IPS-18c (cell line): Measurements from ENCODE around the gene C2CD4A.
"Not testable (repeated sequence)": the region's sequence is repeated elsewhere in the genome, so short reads cannot be mapped to it uniquely, and the experiment has no call there.

Experiments
- H3K4me3 ChIP-seq: 2 replicates; pipeline ENCODE4 v1.7.0; 2013; ENCODE audit warnings: low read depth, mild to moderate bottlenecking, low read length, moderate library complexity; ENCODE audit not compliant: insufficient read depth
- H3K9me3 ChIP-seq: one replicate; pipeline ENCODE4 v1.6.1; 2013; ENCODE audit warnings: mild to moderate bottlenecking, low read length, moderate library complexity; ENCODE audit not compliant: control insufficient read depth, insufficient read depth

Gene C2CD4A, protein sequence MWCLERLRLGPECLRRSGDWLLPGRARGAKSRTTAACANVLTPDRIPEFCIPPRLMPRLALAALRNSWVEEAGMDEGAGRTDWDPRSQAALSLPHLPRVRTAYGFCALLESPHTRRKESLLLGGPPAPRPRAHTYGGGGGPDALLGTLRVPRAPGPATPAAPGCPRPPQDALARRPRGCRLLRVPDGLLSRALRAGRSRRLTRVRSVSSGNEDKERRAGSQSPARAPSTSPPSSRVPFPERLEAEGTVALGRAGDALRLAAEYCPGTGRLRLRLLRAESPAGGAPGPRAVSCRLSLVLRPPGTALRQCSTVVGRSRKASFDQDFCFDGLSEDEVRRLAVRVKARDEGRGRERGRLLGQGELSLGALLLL

GRCh38 chr15:62066663-62067447, at the start of gene C2CD4A:
C2CD4A (plus strand) TSS chr15:62066977; CDS start chr15:62067614, 637 bp downstream.
- no peaks in the 10 kb centered on the region for H3K9me3 ChIP-seq
- peak within 1 kb of the TSS; percentile 30; the same call in 1 of the 2 replicates for H3K4me3 ChIP-seq

GRCh38 chr15:62020576-62021160, 46.1 kb upstream of the C2CD4A start:
- no peak overlapping the region for H3K4me3 ChIP-seq
- no peaks in the 10 kb centered on the region for H3K9me3 ChIP-seq

GRCh38 chr15:62021991-62022600, 44.7 kb upstream of the C2CD4A start:
- Histone ChIP-seq H3K9me3 (no peaks in the 10 kb centered on the region), H3K4me3 (no peak overlapping the region)

DNA sequence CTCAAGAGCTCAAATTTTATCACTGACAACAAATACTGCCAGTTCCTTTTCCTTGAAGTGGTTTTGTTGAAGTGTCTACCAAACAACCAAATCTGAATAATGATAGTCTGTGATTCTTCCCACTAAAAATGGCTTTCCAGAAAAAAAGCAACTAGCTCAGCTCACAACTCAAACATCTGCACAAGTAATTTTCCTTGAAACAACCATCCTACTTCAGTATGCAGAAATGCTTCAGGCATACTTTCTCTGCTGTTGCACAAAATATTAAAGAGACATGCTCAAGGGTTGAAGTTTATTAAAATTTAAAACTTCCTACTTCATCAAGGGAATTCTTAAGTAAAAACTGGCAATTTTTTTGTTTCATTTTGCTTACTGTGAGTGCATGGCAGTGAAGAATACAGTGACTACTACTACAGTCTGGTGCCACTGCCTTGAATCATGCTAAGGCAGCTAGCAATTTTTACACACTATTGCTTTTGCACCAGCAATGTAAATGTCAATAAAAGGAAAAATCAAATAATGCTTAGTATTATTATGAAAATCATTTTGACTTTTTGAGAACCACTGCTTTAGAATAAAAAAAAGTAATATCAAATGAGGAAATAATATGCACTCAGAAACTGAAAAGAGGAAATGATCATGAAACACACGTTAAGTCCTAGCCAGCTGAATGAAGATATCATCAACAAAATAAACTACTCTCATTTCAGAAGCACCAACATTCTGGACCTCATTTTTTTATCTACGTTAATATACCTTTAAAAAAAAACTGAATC, 40.1 kb upstream of the C2CD4A start:
- no peaks in the 10 kb centered on the region for H3K9me3 ChIP-seq
- no peak overlapping the region for H3K4me3 ChIP-seq

- Histone ChIP-seq H3K4me3 (no peak overlapping the region), H3K9me3 (no peaks in the 10 kb centered on the region)
These were observed 39.6 kb upstream of the C2CD4A start for GRCh38 chr15:62027263-62027565.

GRCh38 chr15:62027916-62028315, 38.9 kb upstream of the C2CD4A start:
- Histone ChIP-seq H3K9me3 (no peaks in the 10 kb centered on the region), H3K4me3 (no peak overlapping the region)

DNA sequence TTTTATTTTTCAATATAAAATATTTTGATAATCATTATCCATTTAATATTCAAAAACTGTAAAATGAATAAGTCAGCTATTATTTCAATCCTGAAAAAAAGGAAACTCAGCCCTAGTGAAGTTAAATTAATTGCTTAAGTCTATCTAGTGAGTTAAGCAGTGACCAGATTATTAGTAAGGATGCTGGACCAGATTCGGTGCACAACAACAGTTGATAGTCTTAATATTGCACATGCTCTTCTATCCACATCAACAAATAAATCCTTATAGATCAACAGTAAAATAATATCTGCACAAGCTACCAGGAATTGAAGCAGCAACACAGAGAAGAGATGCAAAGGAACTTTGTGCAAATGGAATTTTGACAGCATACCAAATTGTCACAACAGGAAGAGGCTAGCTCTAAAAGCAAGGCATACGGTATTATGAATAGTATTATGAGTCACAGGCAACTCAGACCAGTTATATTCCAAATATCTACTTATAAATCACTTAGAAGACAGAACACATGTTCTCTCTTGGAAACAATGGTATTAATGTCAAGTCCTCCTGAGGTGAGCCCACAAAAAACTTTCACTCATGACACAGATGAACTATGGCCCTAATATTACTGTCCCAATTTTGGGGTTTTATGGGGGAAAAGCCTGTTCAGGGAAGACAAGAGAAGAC, 31.4 kb upstream of the C2CD4A start:
- Histone ChIP-seq H3K4me3 (no peak overlapping the region), H3K9me3 (no peaks in the 10 kb centered on the region)

DNA sequence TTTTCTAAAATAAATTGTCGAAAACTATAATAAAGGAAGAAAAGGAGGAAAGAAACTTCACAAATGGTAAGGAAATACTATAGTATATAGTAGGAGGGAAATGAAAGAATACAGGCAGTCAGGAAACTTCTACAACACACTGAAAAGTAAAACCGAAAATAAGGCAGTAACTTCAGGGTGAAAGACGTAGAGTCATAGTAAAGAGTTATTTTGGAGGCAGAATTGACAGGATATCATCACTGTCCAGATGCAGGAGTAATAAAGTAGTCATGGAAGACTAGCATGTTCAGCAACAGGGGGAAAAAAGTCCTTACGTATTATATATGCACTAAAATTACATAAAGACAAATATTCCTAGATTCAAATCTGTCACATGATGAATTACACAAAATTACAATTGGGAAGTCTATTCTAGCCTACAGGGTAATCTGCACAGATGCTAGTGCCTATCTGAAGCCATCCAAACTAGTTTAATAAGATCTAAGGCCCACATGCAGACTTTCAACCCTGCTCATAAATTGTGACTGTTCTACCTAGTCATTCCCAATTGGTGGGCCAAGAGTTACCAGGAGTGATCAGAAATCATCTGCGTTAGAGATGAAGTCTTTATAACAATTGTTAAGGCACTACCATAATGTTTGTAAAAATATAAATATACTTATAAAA, 20.6 kb upstream of the C2CD4A start:
- H3K9me3 ChIP-seq: no peaks in the 10 kb centered on the region
- H3K4me3 ChIP-seq: no peak overlapping the region

- Histone ChIP-seq H3K4me3 (no peak overlapping the region), H3K9me3 (no peaks in the 10 kb centered on the region)
These were observed 19.4 kb upstream of the C2CD4A start for GRCh38 chr15:62047282-62047827.

DNA sequence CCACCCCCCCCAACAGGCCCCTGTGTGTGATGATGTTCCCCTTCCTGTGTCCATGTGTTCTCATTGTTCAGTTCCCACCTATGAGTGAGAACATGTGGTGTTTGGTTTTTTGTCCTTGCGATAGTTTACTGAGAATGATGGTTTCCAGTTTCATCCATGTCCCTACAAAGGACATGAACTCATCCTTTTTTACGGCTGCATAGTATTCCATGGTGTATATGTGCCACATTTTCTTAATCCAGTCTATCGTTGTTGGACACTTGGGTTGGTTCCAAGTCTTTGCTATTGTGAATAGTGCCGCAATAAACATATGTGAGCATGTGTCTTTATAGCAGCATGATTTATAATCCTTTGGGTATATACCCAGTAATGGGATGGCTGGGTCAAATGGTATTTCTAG, 18.5 kb upstream of the C2CD4A start:
- H3K9me3 ChIP-seq, H3K4me3 ChIP-seq: not testable (repeated sequence)

- H3K9me3 ChIP-seq: no peaks in the 10 kb centered on the region
These were observed 16.7 kb upstream of the C2CD4A start for GRCh38 chr15:62050115-62050514.

GRCh38 chr15:62051166-62051565, 15.6 kb upstream of the C2CD4A start:
- H3K9me3 ChIP-seq: no peaks in the 10 kb centered on the region
- no peak overlapping the region for H3K4me3 ChIP-seq

More at GRCh38 chr15:62050115-62050514, 16.7 kb upstream of the C2CD4A start:
- H3K4me3 ChIP-seq: no peak overlapping the region

GRCh38 chr15:62052713-62053112, 14.1 kb upstream of the C2CD4A start:
- no peaks in the 10 kb centered on the region for H3K9me3 ChIP-seq
- H3K4me3 ChIP-seq: no peak overlapping the region

DNA sequence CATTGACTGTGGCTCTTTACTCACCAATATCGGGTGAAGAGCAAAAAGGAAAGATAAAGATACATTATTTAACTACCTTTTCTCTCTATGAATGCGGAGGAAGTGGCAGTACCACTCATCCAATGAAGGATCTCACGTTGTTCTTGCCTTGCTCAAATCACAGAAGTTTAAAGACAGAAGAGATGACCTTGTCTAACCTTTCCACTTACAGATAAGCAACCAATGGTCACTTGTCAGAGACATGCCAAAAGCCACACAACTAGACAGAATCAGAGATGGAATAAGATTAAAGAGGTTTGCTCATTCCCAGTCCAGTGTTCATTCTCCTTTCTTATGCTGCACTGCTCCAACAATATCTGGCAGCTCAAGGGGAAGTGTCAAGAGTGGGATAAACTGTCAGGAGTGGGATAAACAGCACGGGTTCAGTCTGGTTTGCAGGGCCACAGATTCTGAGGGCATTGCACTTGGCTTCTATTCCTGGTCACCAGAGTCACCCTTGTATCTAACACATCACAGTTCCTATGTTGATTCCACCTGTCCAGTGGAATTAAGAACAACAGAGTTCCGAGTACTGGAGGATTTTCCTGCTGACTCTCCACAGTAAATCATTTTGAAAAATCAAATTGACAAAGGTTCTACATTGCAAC, 13.2 kb upstream of the C2CD4A start:
- Histone ChIP-seq H3K9me3 (no peaks in the 10 kb centered on the region), H3K4me3 (no peak overlapping the region)

DNA sequence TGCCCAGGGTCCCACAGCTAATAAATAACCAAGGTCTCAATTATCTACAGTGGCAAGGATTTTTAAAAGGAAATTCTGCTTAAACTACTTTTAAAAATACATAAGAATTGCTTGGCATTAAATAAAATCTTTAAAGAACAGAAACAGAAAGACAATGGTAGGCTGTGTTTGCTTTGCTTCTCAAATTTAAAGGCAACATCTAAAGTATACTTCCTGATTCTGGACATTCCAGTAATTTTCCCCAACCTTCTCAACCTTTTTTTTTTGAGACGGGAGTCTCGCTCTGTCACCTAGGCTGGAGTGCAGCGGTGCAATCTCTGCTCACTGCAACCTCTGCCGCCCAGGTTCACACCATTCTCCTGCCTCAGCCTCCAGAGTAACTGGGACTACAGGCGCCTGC, 11.8 kb upstream of the C2CD4A start:
- H3K9me3 ChIP-seq: no peaks in the 10 kb centered on the region
- no peak overlapping the region for H3K4me3 ChIP-seq
